HG03103 (cell line): ENCODE results near the gene FBRS.
A peak's percentile ranks its signal among the peaks of the same experiment; 100 is the strongest.

Experiments
- ATAC-seq: cut with Tn5 transposase; IDR thresholded peaks from one replicate; pipeline ENCODE4 v1.9.1; 2021; ENCODE audit warnings: low read depth; ENCODE audit not compliant: unreplicated experiment

FBRS gene

DNA sequence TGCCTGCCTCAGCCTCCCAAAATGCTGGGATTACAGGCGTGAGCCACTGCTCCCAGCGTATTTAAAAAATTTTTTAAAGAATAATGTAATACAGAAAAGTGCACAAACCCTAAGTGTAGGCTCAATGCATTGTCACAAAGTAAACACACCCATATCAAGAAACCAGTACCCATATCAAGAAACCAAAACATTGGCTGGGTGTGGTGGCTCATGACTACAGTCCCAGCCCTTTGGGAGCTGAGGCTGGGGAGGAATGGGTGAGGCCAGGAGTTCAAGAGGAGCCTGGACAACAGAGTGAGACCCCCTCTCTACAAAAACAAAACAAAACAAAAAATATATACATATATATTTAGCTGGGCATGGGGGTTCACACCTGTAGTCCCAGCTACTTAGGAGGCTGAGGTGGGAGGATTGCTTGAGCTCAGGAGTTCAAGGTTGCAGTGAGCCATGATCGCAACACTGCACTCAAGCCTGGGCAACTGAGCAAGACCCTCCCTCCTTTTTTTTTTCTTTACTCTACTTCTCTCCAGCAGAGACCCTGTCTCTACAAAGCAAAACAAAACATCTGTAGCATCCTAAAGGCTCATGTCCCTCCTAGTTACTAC is 16.8 kb upstream of the FBRS start:
- ATAC-seq = no peak

DNA sequence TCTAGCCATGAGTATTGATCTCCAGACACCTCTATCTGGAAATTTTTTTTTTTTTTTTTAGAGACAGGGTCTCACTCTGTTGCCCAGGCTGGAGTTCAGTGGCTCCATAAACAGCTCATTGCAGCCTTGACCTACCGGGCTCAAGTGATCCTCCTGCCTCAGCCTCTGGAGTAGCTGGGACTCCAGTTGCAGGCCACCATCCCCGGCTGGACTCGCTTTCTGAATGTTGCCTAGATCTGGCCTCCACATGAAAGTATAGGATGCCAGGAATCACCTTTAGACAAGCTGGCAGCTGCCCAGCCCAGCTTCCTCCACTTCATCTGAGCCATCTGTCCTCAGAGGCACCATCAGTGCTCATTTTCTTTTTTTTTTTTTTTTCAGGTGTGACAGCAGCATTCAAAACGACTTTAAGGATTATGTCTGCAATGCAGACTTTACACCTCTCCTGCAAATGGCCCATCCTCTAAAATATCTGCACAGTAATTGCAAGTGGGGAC is 13.8 kb upstream of the FBRS start:
- no peak for ATAC-seq

DNA sequence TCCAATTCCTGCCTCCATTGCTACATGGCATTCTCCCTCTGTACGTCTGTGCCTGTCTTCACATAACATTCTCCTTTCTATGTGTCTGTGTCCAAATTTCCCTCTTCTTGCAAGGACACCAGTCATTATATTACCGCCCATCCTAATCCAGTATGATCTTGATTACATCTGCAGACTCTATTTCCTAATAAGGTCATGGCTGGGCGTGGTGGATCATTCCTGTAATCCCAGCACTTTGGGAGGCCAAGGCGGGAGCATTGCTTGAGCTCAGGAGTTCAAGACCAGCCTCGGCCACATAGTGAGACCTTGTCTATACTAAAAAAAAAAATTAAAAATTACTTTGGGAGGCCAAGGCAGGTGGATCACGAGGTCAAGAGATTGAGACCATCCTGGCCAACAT is 12.5 kb upstream of the FBRS start:
- ATAC-seq = no peak

DNA sequence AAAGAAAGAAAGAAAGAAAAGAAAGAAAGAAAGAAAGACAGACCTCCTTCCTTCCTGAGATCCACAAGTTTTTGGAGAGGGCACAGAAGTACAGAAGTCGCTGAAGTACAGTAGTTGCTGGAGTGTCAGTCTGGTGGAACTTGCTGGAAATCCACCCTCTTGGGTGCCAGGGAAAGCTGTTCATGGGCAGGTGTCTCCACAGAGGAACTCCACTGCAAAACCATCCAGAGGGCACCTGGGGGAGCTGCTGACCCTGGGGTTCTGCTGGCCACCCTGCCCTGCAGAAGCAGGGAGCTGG is 11.0 kb upstream of the FBRS start:
- no peak for ATAC-seq

DNA sequence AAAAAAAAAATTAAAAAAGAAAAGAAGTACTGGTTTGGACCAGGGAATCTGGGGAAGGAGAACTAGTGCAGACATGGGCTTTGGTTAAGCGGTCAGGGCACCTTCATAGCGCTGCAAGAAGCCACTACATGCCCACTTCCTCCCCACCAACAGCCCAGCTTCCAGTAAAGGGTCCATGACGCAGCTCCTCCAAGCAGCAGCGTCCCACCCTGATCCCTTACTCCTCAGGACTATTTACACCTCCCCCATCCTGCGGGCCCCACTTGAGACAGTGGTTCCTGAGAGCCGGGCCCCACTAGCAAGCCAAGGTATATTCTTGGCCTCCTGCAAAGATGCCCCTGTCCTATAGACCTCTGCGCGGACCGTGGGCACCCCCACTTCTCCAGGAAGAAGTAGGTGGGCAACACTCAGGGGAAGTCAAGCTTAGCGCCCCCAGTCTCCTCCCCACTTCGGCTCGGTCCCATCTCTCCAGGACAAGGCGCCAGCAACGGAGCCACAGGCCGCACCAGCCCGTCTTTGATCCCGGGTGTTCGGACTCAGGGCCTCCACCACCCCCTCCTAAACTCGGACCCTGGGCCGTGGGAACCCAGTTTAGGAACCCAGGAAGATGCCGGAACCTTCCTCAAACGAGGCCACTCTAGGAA is 8.4 kb upstream of the FBRS start:
- ATAC-seq = no peak

DNA sequence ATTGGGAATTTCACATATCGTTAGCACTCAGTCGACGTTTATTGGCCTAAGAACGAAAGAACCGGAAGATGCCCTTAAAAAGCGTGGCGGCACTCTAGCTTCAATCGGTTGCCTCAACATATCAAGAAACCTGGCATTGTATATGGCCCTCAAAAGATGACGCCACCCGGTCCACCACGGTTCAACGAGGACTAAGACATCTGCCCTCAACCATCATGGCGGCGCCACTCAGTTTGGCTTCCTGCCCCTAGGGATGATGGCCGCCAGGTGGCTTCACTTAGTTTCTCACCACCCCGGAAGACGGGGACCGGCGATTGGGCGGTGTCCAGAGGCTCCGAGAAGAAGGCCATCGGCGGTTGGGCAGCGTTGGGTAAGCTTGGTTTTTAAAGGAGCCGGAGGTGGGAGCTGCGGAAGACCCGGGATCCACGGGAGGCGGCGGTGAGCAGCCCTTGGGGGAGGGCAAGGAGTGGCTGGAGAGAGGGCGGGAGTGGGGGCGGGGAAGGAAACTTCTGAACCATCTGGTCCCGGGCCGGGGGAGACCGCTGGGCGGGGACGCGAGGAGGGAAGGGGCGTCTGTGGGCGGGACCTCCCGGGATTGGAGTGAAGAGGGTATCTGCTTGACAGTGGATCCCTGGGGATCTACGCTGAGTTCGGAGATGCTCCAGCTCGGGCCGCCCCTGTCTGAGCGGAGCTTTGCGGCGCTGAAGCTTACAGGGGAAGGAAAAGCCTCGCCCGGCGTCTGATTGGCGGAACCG is 7.7 kb upstream of the FBRS start, which contains the start of gene PRR14:
PRR14 (plus strand) TSS at position 592 of the 755 bp plus-strand sequence. CDS start 686 bp downstream, outside the sequence.
- ATAC-seq = peak; percentile 62

DNA sequence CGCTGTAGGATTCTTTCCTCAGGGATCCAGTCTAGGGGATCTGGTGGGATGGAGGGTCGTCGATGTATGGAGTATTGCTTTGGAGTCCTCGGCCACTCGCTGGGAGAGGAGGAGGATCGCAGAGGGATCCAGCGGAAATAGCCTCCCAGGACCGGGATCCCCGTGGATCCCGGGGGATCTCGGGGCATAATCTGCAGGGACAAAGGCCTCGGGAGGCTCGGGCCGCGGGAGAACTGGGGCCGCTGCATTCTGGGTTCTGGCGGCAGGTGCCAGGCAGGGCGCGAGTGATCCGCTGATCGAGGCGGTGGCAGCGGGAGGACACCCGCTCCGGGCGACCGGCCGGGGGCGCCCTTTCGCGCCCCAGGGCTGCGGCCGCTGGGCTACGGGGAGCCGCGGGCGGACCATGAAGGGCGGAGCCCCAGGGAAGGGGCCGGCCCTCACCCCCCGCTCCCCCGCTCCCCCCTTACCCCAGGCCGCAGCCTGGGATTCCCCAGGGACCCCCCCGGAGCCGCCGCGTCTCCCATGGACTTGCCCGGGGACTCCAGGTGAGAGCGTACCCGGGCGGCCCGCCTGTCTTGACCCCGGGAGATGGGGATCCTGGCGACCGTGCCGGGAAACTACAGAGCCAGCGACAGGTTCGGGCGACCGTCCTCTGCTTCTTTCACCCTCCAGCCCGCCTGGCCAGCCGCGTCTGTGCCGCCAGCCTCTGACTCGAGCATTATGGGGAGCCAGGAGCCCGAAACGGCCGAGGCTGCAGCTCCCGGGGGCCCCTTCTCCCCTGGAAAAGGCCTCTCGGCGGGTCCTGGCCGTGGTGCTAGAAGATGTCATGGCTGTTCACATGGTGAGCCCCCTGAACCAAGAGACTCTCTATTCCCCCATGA is 6.9 kb upstream of the FBRS start:
- no peak for ATAC-seq

DNA sequence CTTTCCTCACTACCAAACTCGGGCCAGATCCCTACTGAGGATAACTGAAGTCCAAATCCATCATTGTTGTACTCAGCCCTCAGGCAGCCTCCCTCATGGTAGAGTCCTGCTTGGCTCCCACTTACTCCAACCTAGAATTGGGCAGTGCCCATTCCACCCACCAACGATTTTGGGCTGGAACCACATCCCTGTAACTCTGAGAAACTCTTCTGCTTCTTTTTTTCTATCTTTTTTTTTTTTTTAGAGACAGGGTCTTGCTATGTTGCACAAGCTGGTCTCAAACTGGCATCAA is 6.3 kb upstream of the FBRS start:
- no peak for ATAC-seq

DNA sequence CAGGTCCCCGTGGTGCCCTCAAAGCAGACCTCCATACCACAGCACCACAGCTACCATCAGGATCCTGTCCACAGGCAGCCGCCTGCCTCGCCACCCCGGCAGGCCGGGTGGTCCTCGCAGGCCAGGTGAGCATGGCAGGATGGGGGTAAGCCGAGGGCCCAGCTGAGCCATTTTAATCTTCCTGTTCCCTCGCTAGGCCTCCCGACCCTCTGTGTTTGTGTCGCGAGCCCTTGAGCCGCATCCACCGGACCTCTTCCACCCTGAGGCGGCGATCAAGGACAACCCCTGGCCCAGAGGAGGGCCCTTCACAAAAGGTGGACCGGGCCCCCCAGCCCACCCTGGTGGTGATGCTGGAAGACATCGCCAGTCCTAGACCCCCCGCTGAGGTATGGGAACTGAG is 5.5 kb upstream of the FBRS start:
- no peak for ATAC-seq

DNA sequence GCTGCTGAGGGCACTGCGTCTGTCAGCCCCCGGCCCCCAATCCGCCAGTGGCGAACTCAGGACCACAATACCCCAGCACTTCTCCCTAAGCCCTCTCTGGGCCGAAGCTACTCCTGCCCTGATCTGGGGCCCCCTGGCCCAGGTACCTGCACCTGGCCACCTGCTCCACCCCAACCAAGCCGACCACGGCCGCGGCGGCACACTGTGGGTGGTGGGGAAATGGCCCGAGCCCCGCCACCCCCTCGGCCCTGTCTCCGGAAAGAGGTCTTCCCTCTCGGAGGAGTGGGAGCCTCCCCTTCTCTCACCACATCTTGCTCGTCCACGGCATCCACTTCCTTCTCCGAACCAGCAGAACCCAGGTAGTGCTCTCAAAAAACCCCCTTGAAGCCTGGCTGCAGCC is 3.4 kb upstream of the FBRS start:
- ATAC-seq = no peak

DNA sequence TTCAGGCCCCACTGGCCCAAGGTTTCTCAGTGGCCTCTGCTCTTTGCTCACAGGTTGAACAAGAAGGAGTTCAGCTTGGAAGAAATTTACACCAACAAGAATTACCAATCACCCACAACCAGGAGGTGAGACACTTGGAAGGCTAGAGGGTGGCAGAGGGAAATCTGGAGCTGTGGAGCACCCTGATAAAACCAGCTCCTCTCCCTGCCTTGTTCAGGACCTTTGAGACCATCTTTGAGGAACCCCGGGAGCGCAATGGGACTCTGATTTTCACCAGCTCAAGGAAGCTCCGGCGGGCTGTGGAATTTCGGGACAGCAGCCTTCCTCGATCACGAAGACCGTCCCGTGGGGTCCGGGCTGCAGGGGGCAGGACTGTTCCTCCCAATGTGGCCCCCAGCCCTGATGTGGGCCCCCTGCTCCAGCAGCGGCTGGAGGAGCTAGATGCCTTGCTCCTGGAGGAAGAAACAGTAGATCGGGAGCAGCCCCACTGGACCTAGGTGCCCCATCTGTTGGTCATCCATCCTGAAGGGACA is 2.4 kb upstream of the FBRS start:
- no peak for ATAC-seq

DNA sequence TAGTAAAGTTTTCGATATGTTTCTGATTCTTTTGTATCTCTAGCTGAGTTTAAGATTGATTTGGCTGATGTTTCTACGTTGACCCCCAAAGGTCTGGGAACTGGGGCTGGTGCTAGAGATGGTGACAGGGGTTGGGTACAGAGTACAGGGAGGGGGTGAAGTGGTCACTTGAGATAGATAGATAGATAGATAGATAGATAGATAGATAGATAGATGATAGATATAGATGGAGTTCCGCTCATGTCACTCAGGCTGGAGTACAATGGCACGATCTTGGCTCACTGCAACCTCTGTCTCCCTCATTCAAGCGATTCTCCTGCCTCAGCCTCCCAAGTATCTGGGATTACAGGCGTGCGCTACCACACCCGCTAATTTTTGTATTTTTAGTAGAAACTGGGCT is 1.8 kb upstream of the FBRS start:
- no peak for ATAC-seq

DNA sequence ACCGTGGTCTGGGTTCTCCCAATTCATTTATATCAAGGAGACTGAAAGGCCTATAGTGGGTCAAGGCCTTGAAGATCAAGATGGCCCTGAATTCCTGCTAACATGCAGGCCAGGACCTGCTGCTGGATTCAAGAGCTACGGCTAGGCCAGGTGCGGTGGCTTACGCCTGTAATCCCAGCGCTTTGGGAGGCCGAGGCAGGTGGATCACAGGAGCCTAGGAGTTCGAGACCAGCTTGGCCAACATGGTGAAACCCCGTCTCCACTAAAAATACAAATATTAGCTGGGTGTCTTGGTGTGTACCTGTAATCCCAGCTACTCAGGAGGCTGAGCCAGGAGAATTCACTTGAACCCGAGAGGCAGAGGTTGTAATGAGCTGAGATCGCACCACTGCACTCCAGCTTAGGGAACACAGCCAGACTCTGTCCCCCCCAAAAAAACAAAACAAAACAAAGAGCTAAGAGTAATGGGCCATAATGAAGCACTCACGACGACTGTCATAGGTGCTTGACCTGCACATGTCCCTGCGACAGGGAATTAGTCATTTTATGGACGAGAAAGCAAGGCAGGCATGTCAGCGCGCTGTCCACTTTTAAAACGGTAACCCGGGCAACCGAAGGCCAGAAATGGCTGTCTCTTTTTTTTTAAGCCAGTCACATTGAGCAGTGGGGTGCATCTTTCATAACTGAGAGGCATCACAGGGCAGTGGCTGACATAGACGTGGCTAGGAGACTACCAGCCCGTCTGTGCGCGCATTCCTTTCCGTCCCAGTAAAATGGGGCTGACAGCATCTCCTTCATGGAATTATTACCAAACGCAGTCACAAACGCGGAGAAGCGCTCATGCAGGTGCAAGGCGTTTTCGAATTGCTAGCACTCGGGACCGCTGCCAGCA is 1.0 kb upstream of the FBRS start:
- no peak for ATAC-seq

DNA sequence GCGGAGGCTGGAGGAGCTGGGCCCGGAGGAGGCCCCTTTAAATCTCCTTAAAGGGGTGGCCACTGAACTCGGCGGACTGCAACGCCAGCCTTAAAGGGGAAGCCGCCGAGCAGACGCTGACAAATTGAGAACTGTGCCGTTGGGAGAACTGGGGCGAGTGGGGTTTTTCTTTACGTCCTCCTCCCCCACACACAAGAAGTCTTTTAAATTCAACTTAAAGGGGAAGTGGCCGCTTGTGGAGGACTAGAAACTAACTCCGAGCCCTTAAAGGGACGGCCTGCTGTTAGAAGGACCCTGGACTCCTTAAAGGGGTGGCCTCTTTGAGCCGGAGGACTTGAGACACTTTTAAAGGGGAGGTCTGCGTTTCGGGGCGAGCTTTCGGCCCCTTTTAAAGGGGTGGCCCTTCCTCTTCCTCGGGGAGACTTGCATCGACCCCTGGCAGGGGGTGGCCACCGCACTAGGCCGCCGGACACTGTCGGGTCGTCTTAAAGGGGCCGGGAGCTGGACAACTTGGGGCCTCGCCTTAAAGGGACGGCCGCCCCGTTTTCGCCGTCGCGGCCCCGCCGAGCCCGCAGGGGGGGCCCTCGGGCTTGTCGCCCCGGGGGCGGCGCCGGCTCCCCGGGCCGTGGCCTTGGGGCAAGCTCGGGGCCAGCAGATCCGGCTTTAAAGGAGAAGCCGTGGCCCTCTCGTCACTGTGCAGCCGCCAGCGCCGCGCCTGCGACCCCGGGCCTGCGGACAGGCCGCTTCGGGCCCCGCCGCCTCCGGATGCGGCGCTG is 688 bp downstream of the FBRS start:
- ATAC-seq = peak; percentile 43

DNA sequence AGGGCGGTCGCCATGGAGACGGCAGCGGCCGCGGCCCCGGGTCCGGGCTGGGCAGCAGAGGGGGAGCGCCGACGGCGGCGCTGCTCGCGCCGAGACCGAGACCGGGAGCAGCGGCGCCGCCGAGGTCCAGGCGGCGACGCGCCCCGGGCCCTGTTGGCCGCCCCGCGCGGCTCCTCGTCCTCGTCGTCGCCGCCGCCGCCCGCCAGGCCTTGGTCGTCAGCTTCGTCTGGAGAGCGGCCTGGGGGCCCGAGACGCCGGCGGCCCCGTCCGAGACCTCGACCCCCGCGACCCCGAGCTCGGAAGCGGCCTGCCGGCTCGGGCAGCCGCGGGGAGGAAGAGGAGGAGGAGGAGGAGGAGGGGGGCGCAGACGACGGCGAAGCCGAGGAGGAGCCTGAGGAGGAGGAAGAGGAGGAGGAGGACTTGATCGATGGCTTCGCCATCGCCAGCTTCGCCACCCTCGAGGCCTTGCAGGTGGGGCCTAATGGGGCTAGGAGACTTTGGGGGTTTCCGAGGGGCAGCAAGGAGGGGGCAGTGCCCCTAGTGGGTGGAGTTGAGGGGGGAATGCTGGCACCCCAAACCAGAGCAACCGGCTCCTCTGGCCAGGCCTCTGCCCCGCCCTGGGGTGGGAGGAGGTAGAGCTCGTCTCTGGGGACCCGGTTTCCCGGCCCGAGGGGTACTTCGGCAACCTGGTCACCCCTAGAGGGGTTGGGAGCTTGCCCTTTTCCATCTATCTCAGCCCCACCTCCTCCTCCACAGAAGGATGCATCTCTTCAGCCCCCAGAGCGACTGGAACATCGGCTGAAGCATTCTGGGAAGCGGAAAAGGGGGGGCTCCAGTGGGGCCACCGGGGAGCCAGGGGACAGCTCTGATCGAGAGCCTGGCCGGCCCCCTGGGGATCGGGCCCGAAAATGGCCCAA is 1.5 kb downstream of the FBRS start:
- ATAC-seq = no peak

DNA sequence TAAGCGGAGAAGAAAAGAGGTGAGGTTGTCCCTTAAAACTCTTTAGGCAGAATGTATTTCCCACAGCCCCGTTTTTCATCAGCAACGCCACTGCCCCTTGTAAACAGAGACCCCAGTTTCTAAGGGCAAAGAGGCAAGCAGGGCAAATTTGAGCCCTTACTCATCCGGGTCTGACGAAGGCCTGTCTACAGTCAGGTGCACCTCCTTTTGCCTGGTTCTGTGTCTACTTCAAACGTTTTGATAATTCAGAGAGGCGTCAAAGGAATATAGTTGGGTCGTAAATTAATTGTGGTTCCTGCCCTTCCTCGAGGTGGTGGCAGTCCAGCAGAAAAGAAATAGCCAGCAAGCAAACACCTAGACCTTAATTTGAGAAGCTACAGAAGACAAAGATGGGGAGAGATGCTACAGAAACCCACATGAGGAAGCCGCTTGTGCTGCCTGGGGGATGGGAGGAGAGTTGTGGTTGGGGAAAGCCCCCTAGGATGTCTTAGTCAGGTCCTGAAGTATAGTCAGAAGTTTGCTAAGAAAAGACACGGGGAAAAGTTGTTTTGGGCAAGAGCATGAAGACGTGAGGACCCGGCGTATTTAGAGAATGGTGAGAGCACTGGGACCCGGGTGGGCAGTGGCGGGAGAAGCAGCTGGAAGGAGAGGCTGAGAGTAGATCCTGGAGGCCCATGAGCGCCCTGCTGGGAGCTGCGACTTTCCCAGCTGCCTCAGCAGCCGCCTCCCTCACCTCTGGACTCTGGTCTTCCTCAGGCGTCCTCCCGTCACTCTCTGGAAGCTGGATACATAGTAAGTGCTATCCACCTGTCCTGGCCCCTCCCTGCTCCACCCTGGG is 2.4 kb downstream of the FBRS start:
- no peak for ATAC-seq

DNA sequence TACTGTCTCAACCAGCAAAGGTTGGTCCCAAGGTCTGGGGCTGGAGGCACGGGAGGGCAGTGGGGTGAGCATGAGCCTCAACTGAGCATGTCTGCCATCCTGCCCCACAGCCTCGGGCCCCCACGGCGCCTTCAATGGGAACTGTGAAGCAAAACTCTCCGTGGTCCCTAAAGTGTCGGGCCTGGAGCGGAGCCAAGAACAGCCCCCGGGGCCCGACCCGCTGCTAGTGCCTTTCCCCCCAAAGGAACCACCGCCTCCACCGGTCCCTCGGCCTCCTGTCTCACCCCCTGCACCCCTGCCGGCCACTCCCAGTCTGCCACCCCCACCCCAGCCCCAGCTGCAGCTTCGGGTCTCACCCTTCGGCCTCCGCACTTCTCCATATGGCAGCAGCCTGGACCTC is 4.2 kb downstream of the FBRS start:
- no peak for ATAC-seq
